Measurements from ENCODE around the gene NFIA.

NFIA gene

GRCh38 chr1:61143821-61144424 lies 61.6 kb downstream of the NFIA start:
- in situ Hi-C loops (cut with HindIII; ENCODE audit: low pct_unique_long_range_greater_than_20kb, low sequenced_read_pairs) = no loop called here
- DNase-seq (ENCODE audit: low read depth in 1 of 2, low spot score in 1 of 2) = peak in 1 of 2 experiments; percentile 55
- 0 out of 2 replicates have a peak, but pooled peaks have one; percentile 43 for TF ChIP-seq JUND (IDR thresholded peaks at IDR 0.05; ENCODE audit: low read depth)

DNA sequence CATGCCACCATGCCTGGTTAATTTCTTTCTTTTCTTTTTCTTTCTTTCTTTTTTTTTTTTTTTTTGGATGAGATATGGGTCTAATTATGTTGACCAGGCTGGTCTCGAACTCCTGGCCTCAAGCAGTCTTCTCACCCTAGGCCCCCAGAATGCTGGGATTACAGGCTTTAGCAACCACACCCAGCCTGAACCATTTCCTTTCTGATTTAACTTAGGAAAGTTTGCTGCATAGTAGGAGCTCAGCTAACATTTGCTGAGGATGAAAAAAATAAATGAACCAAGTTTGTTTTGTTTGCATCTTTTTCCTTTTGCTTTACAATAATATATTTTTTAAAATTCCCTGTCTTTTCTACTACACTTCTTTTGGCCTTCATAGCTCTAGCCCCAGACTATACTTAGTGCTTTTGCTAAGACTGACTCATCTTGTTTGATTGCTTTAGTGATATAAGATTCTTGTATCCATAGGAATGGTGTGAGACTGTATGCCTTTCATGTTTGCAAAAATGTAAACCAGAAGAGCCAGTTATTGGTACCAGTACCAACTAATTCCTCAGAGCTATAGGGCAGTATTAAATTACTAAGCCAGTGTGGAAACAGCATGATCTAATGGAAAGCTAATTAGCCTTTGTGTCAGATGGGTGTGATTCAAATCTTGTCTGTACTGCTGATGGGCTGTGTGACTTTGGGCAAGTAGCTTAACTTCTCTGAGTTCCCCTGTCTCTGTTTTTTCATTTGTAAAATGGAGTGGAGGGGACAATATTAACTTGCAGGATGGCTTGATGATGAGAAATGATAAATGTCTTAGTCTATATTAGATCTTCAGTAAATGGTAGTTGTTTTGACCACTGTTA lies 66.9 kb downstream of the NFIA start:
- in situ Hi-C loops (cut with HindIII; ENCODE audit: low pct_unique_long_range_greater_than_20kb, low sequenced_read_pairs) = no loop called here
- TF ChIP-seq JUND (IDR thresholded peaks at IDR 0.05; ENCODE audit: low read depth) = peak; percentile 47; the same call in 1 of the 2 replicates
- peak in 1 of 2 experiments; percentile 70 for DNase-seq (ENCODE audit: low read depth in 1 of 2, low spot score in 1 of 2)

DNA sequence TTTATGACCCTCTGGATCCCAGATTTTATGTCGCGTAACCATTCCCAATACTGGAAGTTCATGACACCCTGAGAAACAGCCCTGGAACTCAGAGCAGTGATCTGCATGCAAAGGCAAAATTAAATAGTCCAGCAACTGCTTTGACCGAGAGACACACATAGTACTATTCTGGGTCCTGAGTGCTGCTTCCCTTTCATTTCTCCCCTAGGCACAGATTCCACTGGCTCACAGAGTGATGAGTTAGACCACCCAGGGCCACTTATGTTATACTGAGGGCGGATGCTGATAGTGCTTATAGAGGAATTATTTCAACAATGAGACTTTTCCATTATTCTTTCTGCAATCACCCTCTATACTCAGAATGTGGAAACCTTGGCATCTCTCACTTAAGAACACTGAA lies 69.2 kb downstream of the NFIA start:
- DNase-seq (ENCODE audit: low read depth in 1 of 2, low spot score in 1 of 2) = no peak
- TF ChIP-seq JUND (IDR thresholded peaks at IDR 0.05; ENCODE audit: low read depth) = no peak
- in situ Hi-C loops (cut with HindIII; ENCODE audit: low pct_unique_long_range_greater_than_20kb, low sequenced_read_pairs) = no loop called here

GRCh38 chr1:61152066-61152465 lies 69.7 kb downstream of the NFIA start:
- in situ Hi-C loops (cut with HindIII; ENCODE audit: low pct_unique_long_range_greater_than_20kb, low sequenced_read_pairs) = no loop called here

DNA sequence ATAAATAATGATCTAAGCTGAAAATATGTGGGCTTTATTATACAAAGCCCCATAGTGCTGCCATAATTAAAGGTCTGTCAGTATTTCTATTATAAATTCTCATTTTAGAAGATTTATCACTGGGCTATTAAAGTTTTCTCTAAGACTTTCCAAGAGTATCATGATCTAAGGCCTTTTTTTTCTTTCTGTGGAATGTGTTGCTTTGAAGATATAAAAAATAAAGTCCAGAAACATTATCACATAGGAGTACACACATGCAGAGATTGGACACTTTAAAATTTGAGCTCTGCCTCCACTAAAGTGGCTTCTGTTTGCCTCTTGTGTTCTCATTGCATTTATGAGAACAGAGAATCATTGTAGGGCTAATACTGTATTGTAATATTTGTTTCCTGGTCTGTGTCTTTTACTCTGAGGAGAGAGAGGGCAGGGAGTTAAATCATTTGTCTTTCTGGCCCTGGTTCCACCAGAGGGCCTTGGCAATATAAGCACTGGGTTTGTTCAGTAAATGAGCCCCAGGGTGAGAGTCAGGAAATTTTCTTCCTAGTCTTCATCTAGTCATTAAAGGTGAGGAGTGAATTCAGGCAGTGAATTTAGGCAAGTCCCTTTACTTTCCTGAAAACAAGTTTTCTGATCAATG lies 70.2 kb downstream of the NFIA start:
- no peak for TF ChIP-seq JUND (IDR thresholded peaks at IDR 0.05; ENCODE audit: low read depth)
- in situ Hi-C loops (cut with HindIII; ENCODE audit: low pct_unique_long_range_greater_than_20kb, low sequenced_read_pairs) = no loop called here
- DNase-seq (ENCODE audit: low read depth in 1 of 2, low spot score in 1 of 2) = peak in 1 of 2 experiments; percentile 61

More at GRCh38 chr1:61152066-61152465, 69.7 kb downstream of the NFIA start:
- TF ChIP-seq JUND (IDR thresholded peaks at IDR 0.05; ENCODE audit: low read depth) = no peak
- no peak for DNase-seq (ENCODE audit: low read depth in 1 of 2, low spot score in 1 of 2)

DNA sequence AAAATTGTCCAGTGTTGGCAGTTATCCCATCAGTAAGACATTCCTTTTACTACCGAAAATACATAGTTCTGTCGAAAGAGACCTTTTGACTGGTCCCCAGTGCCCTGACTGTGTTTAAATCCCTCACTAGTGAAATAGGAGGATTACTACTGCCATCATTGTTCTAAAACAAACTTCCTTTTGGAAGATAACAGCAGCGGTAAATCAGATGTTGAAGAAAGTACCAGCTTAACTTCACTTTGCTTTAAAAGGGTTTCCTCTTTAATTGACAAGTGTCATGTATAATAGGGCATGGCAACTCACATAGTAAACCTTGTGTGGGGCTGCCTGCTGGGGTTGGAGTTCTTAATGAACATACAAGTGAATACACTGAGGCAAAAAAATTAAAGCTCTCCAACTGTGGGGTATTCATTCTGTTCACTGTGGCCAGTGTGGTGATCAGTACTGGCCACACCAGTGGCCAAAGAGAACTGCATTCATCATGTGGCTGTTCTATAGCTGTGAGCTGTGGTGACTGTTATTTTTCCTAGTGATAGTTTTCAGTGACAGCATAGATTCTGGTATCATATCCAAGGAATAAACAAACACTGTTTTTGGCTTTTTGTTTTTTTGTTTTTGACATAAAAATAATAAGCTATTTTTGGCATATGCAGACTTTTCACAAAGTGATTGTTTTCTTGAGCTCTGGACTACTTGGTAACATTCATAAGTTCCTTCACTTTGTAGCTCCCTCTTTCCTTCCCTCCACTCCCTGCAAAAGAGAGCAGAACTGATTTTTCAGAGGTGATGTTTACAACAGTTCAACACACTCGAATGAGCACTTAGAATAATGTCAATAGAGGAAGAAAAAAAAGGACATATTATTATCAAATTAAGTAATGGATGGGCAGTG lies 74.5 kb downstream of the NFIA start:
- TF ChIP-seq JUND (IDR thresholded peaks at IDR 0.05; ENCODE audit: low read depth) = no peak

GRCh38 chr1:61157468-61157987 lies 75.2 kb downstream of the NFIA start:
- no peak for DNase-seq (ENCODE audit: low read depth in 1 of 2, low spot score in 1 of 2)
- in situ Hi-C loops (cut with HindIII; ENCODE audit: low pct_unique_long_range_greater_than_20kb, low sequenced_read_pairs) = no loop called here
- TF ChIP-seq JUND (IDR thresholded peaks at IDR 0.05; ENCODE audit: low read depth) = no peak

More for the DNA sequence above, 74.5 kb downstream of the NFIA start:
- DNase-seq (ENCODE audit: low read depth in 1 of 2, low spot score in 1 of 2) = no peak
- in situ Hi-C loops (cut with HindIII; ENCODE audit: low pct_unique_long_range_greater_than_20kb, low sequenced_read_pairs) = no loop called here

DNA sequence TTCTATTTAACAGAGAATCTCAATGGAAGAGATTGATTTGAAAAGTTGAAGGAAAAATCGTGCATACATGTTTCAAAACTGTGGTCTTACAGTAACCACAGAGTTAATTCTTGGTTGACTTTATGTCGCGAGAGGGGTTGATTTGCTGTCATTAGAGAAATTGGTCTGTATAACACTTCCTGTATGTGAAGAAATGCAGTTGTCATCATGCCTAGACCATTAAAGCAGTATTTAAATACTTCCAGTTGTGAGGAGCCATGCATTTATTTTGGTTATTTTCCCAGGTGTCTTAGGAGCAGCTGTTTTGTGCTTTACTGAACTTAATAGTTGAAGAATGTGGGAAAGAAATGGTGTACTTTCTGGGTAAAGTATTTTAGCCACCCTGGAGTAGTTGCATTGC lies 76.2 kb downstream of the NFIA start:
- no peak for DNase-seq (ENCODE audit: low read depth in 1 of 2, low spot score in 1 of 2)
- in situ Hi-C loops (cut with HindIII; ENCODE audit: low pct_unique_long_range_greater_than_20kb, low sequenced_read_pairs) = no loop called here
- no peak for TF ChIP-seq JUND (IDR thresholded peaks at IDR 0.05; ENCODE audit: low read depth)

DNA sequence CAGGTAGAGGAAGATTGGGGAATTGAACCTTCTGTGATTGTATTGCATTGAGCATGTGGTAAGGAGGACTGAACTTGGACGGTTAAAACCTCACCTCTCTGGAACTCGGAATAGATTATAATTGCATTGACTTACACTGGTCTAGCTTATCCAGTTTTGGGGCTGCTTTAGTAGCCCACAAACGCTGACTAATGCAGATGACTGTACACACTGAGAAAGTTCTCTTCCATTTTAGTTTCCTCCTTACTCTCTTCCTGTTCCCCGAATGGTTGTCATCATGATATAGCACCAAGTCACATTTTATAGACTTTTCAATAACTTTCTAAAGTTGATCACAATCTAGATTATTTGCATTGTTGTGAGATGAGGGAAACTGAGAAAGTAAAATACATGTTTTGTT lies 78.2 kb downstream of the NFIA start:
- no peak for DNase-seq (ENCODE audit: low read depth in 1 of 2, low spot score in 1 of 2)

DNA sequence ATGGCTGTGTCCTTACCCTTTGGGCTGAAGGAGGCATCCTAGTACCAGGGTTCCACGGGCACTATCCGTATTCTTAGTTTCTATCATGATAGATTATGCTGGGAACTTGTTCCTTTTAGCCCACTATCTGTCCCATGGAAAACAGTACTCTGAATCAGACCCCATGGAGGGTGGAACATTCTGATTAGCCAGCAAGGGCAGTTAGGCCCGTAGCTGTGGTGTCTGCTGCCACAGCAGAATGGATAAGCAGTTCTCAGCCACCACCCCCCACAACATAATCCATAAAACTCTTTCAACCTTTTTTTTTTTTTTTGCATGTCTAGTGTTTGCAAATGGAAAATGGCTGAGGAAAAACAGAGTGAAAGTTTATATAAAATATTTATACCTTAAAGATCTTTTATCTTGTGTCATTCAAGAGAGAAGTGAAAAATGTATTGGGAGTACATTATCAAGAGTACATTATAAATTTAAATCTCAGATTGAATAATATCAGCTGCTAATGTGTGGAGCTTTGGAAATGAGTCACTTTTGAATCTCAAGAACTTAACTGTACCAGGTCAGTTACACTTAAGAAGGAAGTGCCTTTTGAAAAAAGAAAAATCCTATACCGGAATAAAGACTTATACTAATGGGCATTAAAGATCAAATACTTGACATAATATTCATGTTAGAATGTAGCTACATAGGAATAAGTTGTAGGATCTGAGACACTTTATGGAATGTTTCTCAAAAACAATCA lies 80.3 kb downstream of the NFIA start:
- no peak for DNase-seq (ENCODE audit: low read depth in 1 of 2, low spot score in 1 of 2)
- in situ Hi-C loops (cut with HindIII; ENCODE audit: low pct_unique_long_range_greater_than_20kb, low sequenced_read_pairs) = no loop called here
- no peak for TF ChIP-seq JUND (IDR thresholded peaks at IDR 0.05; ENCODE audit: low read depth)

More for the DNA sequence above, 78.2 kb downstream of the NFIA start:
- no peak for TF ChIP-seq JUND (IDR thresholded peaks at IDR 0.05; ENCODE audit: low read depth)
- in situ Hi-C loops (cut with HindIII; ENCODE audit: low pct_unique_long_range_greater_than_20kb, low sequenced_read_pairs) = no loop called here

GRCh38 chr1:61163355-61163754 lies 81.0 kb downstream of the NFIA start:
- in situ Hi-C loops (cut with HindIII; ENCODE audit: low pct_unique_long_range_greater_than_20kb, low sequenced_read_pairs) = no loop called here
- TF ChIP-seq JUND (IDR thresholded peaks at IDR 0.05; ENCODE audit: low read depth) = no peak
- no peak for DNase-seq (ENCODE audit: low read depth in 1 of 2, low spot score in 1 of 2)

Data from T47D (cell line).